Mucosa of descending colon (tissue), 3 donors: Measurements from ENCODE around the gene CFAP61. TPM values are rescaled to one million over a fixed set of nuclear protein-coding genes. Genes with fewer than 3 reads are reported as not detected.

Experiments
- ATAC-seq: fragments of 200-7000 bp; cut with Tn5 transposase; one replicate; pipeline ENCODE4 v1.9.1; 2020; ENCODE audit warnings: mild to moderate bottlenecking, moderate library complexity
- DNase-seq, 3 donors: peaks; one replicate each; pipeline ENCODE4 v3.0.0-alpha.2; 2020
- H3K36me3 ChIP-seq: fragments of 200-600 bp; one replicate; pipeline ENCODE4 v1.8.0; 2021; ENCODE audit warnings: low read depth, mild to moderate bottlenecking
- H3K4me1 ChIP-seq: fragments of 200-600 bp; one replicate; pipeline ENCODE4 v1.8.0; 2021; ENCODE audit warnings: low read depth, mild to moderate bottlenecking
- H3K4me3 ChIP-seq: fragments of 200-600 bp; one replicate; pipeline ENCODE4 v1.8.0; 2021; ENCODE audit warnings: mild to moderate bottlenecking
- H3K9me3 ChIP-seq: fragments of 200-600 bp; one replicate; pipeline ENCODE4 v1.8.0; 2021; ENCODE audit warnings: mild to moderate bottlenecking
- intact Hi-C, 2 donors: fragments of 100-400 bp; cut with DNase I in 1 of 2; cut with micrococcal nuclease in 1 of 2; formaldehyde crosslinking; loops; one replicate each; pipeline versions ENCODE4 v1.11.0 to v1.11.1; 2022; cut with DNase I, micrococcal nuclease
- total RNA-seq, 3 donors: library from RNA; stranded (reverse); fragmentation: NEBNext Ultra II Directional in 2 of 3; extraction: Animal tissue kit (Norgen Biotek cat#: 25700) in 2 of 3; gene quantifications; one replicate each; pipeline versions ENCODE4 v1.2.1 to v1.2.4, GENCODE V29; 2021 to 2023
- TF ChIP-seq, protein P1 (sequence below): fragments of 200-600 bp; IDR thresholded peaks from one replicate; pipeline ENCODE4 v1.8.0; 2022; ENCODE audit warnings: antibody characterized with exemption, mild to moderate bottlenecking
- donor health status: DM: no; HTN: no; CAD: no; lungs with moderate emphysema.
- donor health status: DM: no; HTN: no; CAD: no.
- donor health status: DM: no; HTN: yes; CAD: no.

Gene CFAP61
- total RNA-seq, 3 donors from 2014 or later: 0.35 to 0.79 TPM; not detected in 1

DNA sequence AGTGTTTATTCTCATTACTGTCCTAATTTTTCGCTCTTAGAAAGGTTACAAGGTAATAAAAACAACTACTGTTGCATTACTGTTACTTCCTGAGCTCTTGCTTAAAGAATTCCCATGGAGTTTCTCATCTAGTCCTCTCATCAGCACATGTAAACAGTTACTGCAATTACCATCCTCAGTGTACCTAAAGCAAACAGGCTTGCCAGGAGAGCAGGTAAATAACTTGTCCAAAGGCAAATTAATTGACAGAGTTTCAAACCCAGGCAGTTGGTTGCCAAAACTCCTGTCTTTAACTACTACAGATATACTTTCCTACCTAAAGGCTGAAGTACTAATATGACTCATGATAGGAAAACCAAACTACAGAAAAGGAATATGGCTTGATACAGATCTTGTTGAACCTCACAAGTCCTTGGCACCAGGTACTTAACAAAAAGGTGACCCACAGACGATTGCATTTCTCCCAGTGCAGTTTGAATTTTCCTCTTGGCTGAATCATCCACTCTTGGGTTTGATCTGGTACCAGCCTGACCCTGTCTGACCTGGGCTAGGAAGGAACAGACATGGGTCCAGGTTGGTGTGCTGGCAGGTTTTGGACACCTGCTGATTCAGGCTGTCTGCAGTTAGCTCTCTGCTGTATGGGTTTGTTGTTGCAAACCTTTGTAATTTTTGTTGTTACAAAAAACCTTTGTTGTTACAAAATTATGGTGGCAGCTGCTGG is 153.0 kb downstream of the CFAP61 start:
- ATAC-seq: no peak
- TF ChIP-seq, protein P1, sequence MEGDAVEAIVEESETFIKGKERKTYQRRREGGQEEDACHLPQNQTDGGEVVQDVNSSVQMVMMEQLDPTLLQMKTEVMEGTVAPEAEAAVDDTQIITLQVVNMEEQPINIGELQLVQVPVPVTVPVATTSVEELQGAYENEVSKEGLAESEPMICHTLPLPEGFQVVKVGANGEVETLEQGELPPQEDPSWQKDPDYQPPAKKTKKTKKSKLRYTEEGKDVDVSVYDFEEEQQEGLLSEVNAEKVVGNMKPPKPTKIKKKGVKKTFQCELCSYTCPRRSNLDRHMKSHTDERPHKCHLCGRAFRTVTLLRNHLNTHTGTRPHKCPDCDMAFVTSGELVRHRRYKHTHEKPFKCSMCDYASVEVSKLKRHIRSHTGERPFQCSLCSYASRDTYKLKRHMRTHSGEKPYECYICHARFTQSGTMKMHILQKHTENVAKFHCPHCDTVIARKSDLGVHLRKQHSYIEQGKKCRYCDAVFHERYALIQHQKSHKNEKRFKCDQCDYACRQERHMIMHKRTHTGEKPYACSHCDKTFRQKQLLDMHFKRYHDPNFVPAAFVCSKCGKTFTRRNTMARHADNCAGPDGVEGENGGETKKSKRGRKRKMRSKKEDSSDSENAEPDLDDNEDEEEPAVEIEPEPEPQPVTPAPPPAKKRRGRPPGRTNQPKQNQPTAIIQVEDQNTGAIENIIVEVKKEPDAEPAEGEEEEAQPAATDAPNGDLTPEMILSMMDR: no peak
- Histone ChIP-seq H3K4me1 (no peaks in the 10 kb centered on the region), H3K9me3 (no peaks in the 10 kb centered on the region), H3K4me3 (no peak overlapping the region), H3K36me3 (no peaks in the 10 kb centered on the region)
- DNase-seq: no peak
- intact Hi-C loops: no loop called here

DNA sequence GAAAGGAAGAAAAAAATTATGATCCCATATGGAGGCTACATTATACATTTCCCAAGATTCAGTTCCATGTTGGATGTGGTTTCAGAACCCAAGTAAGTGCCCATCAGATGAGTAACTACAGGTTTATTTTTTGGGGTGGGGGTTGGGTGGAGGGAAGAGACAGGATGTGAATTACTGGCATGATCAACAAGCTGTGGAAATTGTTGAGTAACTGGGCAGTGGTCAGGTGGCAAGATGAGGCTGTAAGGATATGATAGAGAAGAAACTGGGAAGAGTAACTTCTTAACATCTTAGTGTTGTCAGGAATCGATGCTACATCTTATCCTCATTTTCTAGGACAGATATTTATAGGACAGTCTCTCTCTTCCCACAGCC is 153.5 kb downstream of the CFAP61 start:
- peaks cover 2% of the 10 kb centered on the region for H3K4me1 ChIP-seq
- ATAC-seq (no peak), DNase-seq (no peak)
- no peaks in the 10 kb centered on the region for H3K36me3 ChIP-seq
- no peaks in the 10 kb centered on the region for H3K9me3 ChIP-seq
- H3K4me3 ChIP-seq: no peak overlapping the region
- intact Hi-C loops: no loop called here
- TF ChIP-seq, protein P1: no peak

DNA sequence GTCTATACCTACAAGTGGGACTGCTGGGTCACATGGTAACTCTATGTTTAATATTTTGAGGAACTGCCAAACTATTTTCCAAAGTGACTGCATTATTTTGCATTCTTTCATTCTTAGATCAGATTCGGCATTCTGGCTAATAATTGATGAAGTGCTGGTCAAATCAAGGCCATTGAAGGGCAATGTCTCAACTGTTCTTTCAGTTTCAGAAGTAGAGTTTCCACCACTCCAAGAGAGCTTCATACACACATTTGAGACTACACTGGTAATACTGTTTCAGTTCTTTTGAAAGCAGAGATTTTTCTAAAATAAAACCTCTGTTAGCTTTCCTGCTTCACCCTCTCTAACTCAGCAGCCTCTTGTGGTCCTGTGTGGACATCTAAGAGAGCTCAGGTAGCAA is 154.5 kb downstream of the CFAP61 start:
- H3K4me3 ChIP-seq: no peak overlapping the region
- H3K9me3 ChIP-seq: no peaks in the 10 kb centered on the region
- intact Hi-C loops: no loop called here
- TF ChIP-seq, protein P1: no peak
- H3K4me1 ChIP-seq: peaks cover 10% of the 10 kb centered on the region
- ATAC-seq (no peak), DNase-seq (no peak)
- H3K36me3 ChIP-seq: no peaks in the 10 kb centered on the region

DNA sequence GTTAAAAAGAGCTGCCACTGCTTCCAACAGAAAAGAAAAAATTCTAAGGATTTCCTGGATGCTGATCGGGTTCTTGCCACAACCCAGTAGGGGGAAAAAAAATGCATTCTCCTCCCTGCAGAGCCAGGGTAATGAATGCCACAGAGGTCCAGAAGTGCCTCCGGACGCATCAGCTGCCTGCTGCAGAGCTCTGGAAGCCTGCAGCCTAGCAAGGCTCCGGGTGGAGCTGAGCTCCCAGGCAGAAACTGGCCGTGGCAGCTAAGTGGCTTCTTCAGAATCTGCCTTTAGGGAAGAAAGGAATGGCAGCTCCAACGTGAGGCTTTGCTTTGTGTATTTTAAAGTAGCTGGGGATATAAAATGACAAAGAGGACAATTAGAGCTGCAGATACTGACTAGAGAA is 155.0 kb downstream of the CFAP61 start:
- intact Hi-C loops: no loop called here
- DNase-seq: no peak
- TF ChIP-seq, protein P1: no peak

DNA sequence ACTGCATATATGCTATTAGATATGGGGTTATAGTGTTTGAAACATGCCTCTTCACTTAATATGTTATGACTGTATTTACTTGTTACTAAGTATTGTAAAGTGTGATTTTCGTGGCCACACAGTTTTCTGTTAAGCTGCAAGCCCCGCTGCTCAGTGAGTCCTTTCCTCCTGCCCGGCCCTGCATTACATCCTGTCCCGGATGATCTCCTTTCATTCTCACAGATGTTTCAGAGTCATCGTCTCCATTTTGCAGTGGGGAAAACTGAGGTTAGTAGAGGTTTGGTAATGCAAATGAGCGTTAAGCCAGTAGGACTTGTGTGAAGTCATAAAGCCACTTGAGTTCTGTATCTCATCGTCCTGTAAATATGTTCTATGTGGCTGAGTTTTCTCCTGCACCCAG is 155.5 kb downstream of the CFAP61 start:
- no peak overlapping the region for H3K4me3 ChIP-seq
- no peaks in the 10 kb centered on the region for H3K36me3 ChIP-seq
- no peaks in the 10 kb centered on the region for H3K9me3 ChIP-seq
- ATAC-seq: no peak
- TF ChIP-seq, protein P1: no peak
- H3K4me1 ChIP-seq: peaks cover 13% of the 10 kb centered on the region
- intact Hi-C loops: no loop called here
- no peak for DNase-seq

More for the DNA sequence above, 155.0 kb downstream of the CFAP61 start:
- ATAC-seq: no peak
- Histone ChIP-seq H3K9me3 (no peaks in the 10 kb centered on the region), H3K4me1 (peaks cover 13% of the 10 kb centered on the region), H3K4me3 (no peak overlapping the region), H3K36me3 (no peaks in the 10 kb centered on the region)
